SJCRH30 (cell line): ENCODE data around the gene RIMOC1. TPM values are rescaled to one million over a fixed set of nuclear protein-coding genes. Genes with fewer than 3 reads are reported as not detected.
A peak's percentile ranks its signal among the peaks of the same experiment; 100 is the strongest.

Experiments
- DNase-seq, 2 experiments: peaks; one replicate each; pipeline ENCODE4 v3.0.0-alpha.2; 2015 to 2020
- H3K27ac ChIP-seq: fragments of 250-450 bp; sonication (Bioruptor Pico); 2 replicates; pipeline ENCODE4 v1.5.1; 2020; ENCODE audit warnings: mild to moderate bottlenecking, moderate library complexity
- H3K27me3 ChIP-seq: fragments of 250-450 bp; sonication (Bioruptor Pico); 2 replicates; pipeline ENCODE4 v1.5.1; 2020; ENCODE audit warnings: mild to moderate bottlenecking, moderate library complexity
- H3K36me3 ChIP-seq: fragments of 250-450 bp; sonication (Bioruptor Pico); 2 replicates; pipeline ENCODE4 v1.5.1; 2020; ENCODE audit warnings: mild to moderate bottlenecking, moderate library complexity
- H3K4me1 ChIP-seq: fragments of 250-450 bp; sonication (Bioruptor Pico); 2 replicates; pipeline ENCODE4 v1.5.1; 2020; ENCODE audit warnings: mild to moderate bottlenecking, moderate library complexity
- H3K4me3 ChIP-seq: fragments of 250-450 bp; sonication (Bioruptor Pico); 2 replicates; pipeline ENCODE4 v1.5.1; 2020; ENCODE audit warnings: mild to moderate bottlenecking, moderate library complexity
- H3K9me3 ChIP-seq: fragments of 250-450 bp; sonication (Bioruptor Pico); replicated peaks from 2 replicates; pipeline ENCODE4 v1.5.1; 2020; ENCODE audit warnings: mild to moderate bottlenecking, moderate library complexity
- total RNA-seq: library from RNA; depleted of rRNA; stranded (reverse); fragments of >200 nt; shearing (Covaris generic); gene quantifications from 2 replicates; pipeline ENCODE4 v1.2.3, GENCODE V29; 2014; rRNA removed

RIMOC1 gene, protein sequence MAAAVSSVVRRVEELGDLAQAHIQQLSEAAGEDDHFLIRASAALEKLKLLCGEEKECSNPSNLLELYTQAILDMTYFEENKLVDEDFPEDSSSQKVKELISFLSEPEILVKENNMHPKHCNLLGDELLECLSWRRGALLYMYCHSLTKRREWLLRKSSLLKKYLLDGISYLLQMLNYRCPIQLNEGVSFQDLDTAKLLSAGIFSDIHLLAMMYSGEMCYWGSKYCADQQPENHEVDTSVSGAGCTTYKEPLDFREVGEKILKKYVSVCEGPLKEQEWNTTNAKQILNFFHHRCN
- total RNA-seq, result 41.8 and 44.7 TPM in 2 replicates

- H3K27ac ChIP-seq, result peak within 1 kb of the TSS; percentile 70
- H3K27me3 ChIP-seq, result no peaks in the 10 kb centered on the region
- peak; percentile 99 to 100 for DNase-seq
- peaks cover 4% of the 10 kb centered on the region; the same call in 1 of the 2 replicates for H3K4me1 ChIP-seq
- H3K4me3 ChIP-seq, result peak within 1 kb of the TSS; percentile 75
- H3K9me3 ChIP-seq, result no peaks in the 10 kb centered on the region
- peaks cover 9% of the 10 kb centered on the region for H3K36me3 ChIP-seq
Observed at GRCh38 chr5:41903892-41904799, at the start of gene RIMOC1. Gene RIMOC1, plus strand, starts transcription at chr5:41904344. Its CDS starts 24 bp downstream, at chr5:41904368.

- Histone ChIP-seq H3K27ac (no peak overlapping the region), H3K4me1 (no peaks in the 10 kb centered on the region), H3K27me3 (no peaks in the 10 kb centered on the region), H3K4me3 (no peak overlapping the region), H3K36me3 (peaks cover 36% of the 10 kb centered on the region), H3K9me3 (no peaks in the 10 kb centered on the region)
- peak; percentile 48 to 89 for DNase-seq
Observed at GRCh38 chr5:41856644-41857491, 47.3 kb upstream of the RIMOC1 start.

DNA sequence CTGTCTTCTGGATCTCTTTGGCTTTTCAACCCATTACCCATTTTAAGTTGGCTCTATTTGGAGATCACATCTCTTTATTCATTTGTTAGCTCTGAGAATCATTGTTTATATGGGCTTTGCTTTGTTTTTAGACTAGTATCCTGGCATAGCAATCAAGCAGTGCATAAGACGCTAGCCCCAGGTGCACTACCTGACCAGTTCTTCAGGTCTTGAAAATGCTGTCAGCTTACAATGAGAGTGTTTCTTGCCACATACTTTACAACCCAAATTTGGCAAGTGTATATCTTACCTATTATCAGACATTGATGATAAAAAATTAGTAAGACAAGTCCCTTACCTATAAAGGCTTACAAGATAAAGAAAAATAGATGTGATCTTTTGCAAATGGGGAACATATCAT is 46.2 kb upstream of the RIMOC1 start:
- H3K36me3 ChIP-seq, result peaks cover 30% of the 10 kb centered on the region
- no peaks in the 10 kb centered on the region for H3K9me3 ChIP-seq
- no peak overlapping the region for H3K4me3 ChIP-seq
- no peak overlapping the region for H3K27ac ChIP-seq
- no peak for DNase-seq
- no peaks in the 10 kb centered on the region for H3K4me1 ChIP-seq
- no peaks in the 10 kb centered on the region for H3K27me3 ChIP-seq

- peaks cover 22% of the 10 kb centered on the region for H3K36me3 ChIP-seq
- H3K4me3 ChIP-seq, result no peak overlapping the region
- no peak for DNase-seq
Observed at GRCh38 chr5:41858890-41859289, 45.3 kb upstream of the RIMOC1 start.

GRCh38 chr5:41863871-41864486 is 40.2 kb upstream of the RIMOC1 start:
- Histone ChIP-seq H3K27ac (no peak overlapping the region), H3K36me3 (peaks cover 11% of the 10 kb centered on the region), H3K4me1 (no peaks in the 10 kb centered on the region), H3K27me3 (no peaks in the 10 kb centered on the region), H3K9me3 (no peaks in the 10 kb centered on the region), H3K4me3 (no peak overlapping the region)
- DNase-seq, result no peak

More at GRCh38 chr5:41858890-41859289, 45.3 kb upstream of the RIMOC1 start:
- Histone ChIP-seq H3K9me3 (no peaks in the 10 kb centered on the region), H3K27ac (no peak overlapping the region), H3K4me1 (no peaks in the 10 kb centered on the region), H3K27me3 (no peaks in the 10 kb centered on the region)

DNA sequence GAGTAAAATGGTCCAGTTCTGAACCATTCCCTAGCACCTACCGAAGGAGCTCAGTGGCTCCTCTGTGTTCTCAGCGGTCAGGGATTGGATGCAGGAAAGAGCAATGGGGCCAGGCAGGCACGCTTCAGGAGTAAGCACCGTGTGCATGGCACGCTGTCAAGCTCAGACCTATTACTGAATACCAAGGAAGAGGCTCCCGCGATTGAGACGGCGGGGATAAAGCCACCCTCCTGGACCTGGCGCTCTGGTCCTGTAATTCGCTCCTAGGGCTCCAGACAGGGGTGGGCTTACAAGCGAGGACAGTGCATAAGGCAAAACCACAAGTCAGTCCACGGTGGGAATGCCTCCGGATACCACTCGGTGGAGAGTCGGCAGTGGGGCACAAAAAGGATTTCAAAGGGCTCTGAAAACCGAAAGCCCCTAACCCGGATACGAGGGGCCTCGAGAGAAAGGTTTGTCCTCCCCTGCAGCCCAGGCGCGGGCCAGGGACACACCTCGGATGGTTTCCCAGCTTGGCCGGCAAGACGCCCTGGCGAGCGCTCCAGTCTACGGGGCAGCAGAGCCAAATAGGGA is 34.9 kb upstream of the RIMOC1 start:
- Histone ChIP-seq H3K27ac (peak overlapping the region; percentile 79; the same call in 1 of the 2 replicates), H3K4me1 (peaks cover 5% of the 10 kb centered on the region; the same call in 1 of the 2 replicates), H3K4me3 (peak overlapping the region; percentile 88), H3K27me3 (no peaks in the 10 kb centered on the region), H3K9me3 (no peaks in the 10 kb centered on the region), H3K36me3 (no peaks in the 10 kb centered on the region; the same call in 1 of the 2 replicates)
- DNase-seq, result peak; percentile 36 to 66

GRCh38 chr5:41869724-41870626 is 34.2 kb upstream of the RIMOC1 start, which contains the start of gene OXCT1:
Gene OXCT1, minus strand, starts transcription at chr5:41870425. Its CDS starts 67 bp downstream, at chr5:41870358.
- peak within 1 kb of the TSS; percentile 79 for H3K27ac ChIP-seq
- no peaks in the 10 kb centered on the region; the same call in 1 of the 2 replicates for H3K36me3 ChIP-seq
- peaks cover 5% of the 10 kb centered on the region; the same call in 1 of the 2 replicates for H3K4me1 ChIP-seq
- H3K4me3 ChIP-seq, result peak within 1 kb of the TSS; percentile 88
- H3K27me3 ChIP-seq, result no peaks in the 10 kb centered on the region
- H3K9me3 ChIP-seq, result no peaks in the 10 kb centered on the region
- DNase-seq, result peak; percentile 84 to 88

- Histone ChIP-seq H3K9me3 (no peaks in the 10 kb centered on the region), H3K27me3 (no peaks in the 10 kb centered on the region), H3K27ac (peak overlapping the region; percentile 79), H3K4me1 (peaks cover 5% of the 10 kb centered on the region; the same call in 1 of the 2 replicates), H3K4me3 (peak overlapping the region; percentile 88), H3K36me3 (no peaks in the 10 kb centered on the region; the same call in 1 of the 2 replicates)
- DNase-seq, result no peak
Observed at GRCh38 chr5:41870627-41871048, 33.5 kb upstream of the RIMOC1 start.

- no peak overlapping the region for H3K4me3 ChIP-seq
- no peak for DNase-seq
Observed at GRCh38 chr5:41871852-41872251, 32.3 kb upstream of the RIMOC1 start.

GRCh38 chr5:41874512-41875060 is 29.6 kb upstream of the RIMOC1 start:
- Histone ChIP-seq H3K27ac (no peak overlapping the region), H3K27me3 (no peaks in the 10 kb centered on the region), H3K4me1 (peaks cover 5% of the 10 kb centered on the region; the same call in 1 of the 2 replicates), H3K9me3 (no peaks in the 10 kb centered on the region), H3K36me3 (no peaks in the 10 kb centered on the region), H3K4me3 (no peak overlapping the region)
- DNase-seq, result no peak

More at GRCh38 chr5:41871852-41872251, 32.3 kb upstream of the RIMOC1 start:
- no peak overlapping the region for H3K27ac ChIP-seq
- H3K4me1 ChIP-seq, result peaks cover 5% of the 10 kb centered on the region; the same call in 1 of the 2 replicates
- H3K36me3 ChIP-seq, result no peaks in the 10 kb centered on the region
- H3K27me3 ChIP-seq, result no peaks in the 10 kb centered on the region
- no peaks in the 10 kb centered on the region for H3K9me3 ChIP-seq

DNA sequence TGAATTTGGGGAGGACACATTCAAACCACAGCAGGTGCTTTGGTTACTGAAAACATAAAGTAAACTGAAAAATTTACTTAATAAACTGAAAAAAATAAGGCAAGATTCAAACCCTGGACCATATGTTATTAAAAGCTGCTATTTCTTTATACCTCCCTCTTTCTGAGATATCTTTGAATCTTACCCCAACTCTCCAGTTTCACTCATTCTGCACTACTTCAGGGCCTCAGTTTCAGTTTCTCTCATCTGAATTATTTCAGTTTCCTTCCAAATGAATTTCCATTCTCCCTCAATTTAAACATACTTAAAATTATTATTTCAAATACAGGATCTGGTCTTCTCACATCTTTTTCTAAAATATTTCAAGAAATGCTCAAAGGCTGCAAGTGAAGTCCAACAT is 29.0 kb upstream of the RIMOC1 start:
- no peak for DNase-seq
- H3K36me3 ChIP-seq, result no peaks in the 10 kb centered on the region
- no peaks in the 10 kb centered on the region for H3K9me3 ChIP-seq
- H3K4me1 ChIP-seq, result peaks cover 5% of the 10 kb centered on the region; the same call in 1 of the 2 replicates
- no peaks in the 10 kb centered on the region for H3K27me3 ChIP-seq
- H3K27ac ChIP-seq, result no peak overlapping the region
- H3K4me3 ChIP-seq, result no peak overlapping the region

- Histone ChIP-seq H3K36me3 (no peaks in the 10 kb centered on the region), H3K4me1 (no peaks in the 10 kb centered on the region), H3K27ac (no peak overlapping the region), H3K9me3 (no peaks in the 10 kb centered on the region), H3K4me3 (no peak overlapping the region), H3K27me3 (no peaks in the 10 kb centered on the region)
- peak in 1 of 2 experiments; percentile 39 for DNase-seq
Observed at GRCh38 chr5:41876678-41877077, 27.5 kb upstream of the RIMOC1 start.
